ENCODE data around the gene ITPA.
A peak's percentile ranks its signal among the peaks of the same experiment; 100 is the strongest.

The ITPA gene

GRCh38 chr20:3209257-3209945 lies at the start of gene ITPA:
Gene ITPA, plus strand, starts transcription at chr20:3209498. Its CDS starts 54 bp downstream, at chr20:3209552.
- peak within 1 kb of the TSS; percentile 78 for H3K27ac ChIP-seq
- TF ChIP-seq, protein P1, sequence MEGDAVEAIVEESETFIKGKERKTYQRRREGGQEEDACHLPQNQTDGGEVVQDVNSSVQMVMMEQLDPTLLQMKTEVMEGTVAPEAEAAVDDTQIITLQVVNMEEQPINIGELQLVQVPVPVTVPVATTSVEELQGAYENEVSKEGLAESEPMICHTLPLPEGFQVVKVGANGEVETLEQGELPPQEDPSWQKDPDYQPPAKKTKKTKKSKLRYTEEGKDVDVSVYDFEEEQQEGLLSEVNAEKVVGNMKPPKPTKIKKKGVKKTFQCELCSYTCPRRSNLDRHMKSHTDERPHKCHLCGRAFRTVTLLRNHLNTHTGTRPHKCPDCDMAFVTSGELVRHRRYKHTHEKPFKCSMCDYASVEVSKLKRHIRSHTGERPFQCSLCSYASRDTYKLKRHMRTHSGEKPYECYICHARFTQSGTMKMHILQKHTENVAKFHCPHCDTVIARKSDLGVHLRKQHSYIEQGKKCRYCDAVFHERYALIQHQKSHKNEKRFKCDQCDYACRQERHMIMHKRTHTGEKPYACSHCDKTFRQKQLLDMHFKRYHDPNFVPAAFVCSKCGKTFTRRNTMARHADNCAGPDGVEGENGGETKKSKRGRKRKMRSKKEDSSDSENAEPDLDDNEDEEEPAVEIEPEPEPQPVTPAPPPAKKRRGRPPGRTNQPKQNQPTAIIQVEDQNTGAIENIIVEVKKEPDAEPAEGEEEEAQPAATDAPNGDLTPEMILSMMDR (IDR thresholded peaks at IDR 0.05): no peak
- TF ChIP-seq ZFX (IDR thresholded peaks at IDR 0.05; ENCODE audit: borderline replicate concordance): no peak

GRCh38 chr20:3160418-3160817 lies 48.9 kb upstream of the ITPA start:
- TF ChIP-seq, protein P1 (IDR thresholded peaks at IDR 0.05): no peak
- TF ChIP-seq ZFX (IDR thresholded peaks at IDR 0.05; ENCODE audit: borderline replicate concordance): no peak
- H3K27ac ChIP-seq: peak overlapping the region; percentile 81

DNA sequence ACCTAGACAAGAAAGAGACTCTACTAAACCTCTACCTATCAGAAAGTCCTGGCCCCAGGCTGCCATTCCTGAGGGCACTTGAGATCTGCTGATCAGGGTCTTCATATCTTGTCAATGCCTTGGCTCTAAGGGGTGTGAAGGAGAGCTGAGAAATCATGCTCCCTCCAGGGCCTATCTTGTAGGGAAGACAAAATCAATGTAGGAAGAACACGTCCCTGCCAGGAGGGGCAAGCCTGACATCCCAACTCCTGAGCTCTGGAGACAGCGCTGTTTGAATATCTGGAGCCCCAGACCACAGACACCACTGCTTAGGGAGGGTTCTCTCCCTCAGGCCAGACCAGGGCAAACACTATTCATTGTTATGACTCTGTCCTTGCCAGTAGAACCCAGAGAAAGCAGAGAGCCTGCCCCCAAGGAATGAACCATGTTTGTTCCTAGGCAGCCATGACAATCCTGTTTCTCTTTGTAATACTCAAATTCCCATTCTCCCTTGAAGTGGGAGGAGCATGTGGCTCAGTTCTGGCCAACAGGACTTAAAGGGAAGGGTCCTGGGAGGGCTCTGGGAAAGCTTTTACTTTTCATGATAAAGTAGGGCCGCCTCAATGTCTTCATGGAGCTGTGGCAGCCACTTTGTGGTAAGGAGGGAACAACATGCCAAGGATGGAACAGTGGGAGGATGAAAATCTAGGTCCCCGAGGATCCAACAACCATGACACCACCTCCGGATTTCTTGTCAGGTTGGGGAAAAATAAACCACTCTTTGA lies 47.8 kb upstream of the ITPA start:
- TF ChIP-seq, protein P1 (IDR thresholded peaks at IDR 0.05): no peak
- no peak for TF ChIP-seq ZFX (IDR thresholded peaks at IDR 0.05; ENCODE audit: borderline replicate concordance)
- H3K27ac ChIP-seq: no peak overlapping the region

DNA sequence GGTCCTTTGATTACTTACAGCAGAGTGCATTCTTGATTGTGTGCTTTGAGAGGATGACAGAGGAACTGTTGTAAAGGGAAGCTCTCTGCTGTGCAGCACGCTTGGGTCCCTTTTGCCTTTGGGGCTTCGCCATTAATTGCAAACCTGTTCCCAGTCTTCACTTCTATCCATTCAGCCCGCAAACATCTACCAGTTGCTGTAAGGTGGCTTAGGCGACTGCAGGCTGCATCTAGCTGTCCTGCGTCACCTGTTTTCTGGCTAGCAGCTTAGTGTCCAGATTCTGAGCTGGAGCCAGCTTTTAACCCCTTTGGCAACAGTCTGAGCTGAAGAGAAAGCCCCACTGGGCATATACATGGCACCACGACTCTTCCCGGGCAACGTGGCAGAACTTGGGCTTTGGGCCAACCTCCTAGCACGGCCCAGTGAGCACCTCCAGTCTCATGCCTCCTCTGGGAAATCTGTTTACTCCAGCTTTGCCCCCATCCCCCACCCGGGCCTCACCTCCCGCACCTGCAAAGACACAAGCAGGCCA lies 47.2 kb upstream of the ITPA start:
- H3K27ac ChIP-seq: no peak overlapping the region
- TF ChIP-seq, protein P1 (IDR thresholded peaks at IDR 0.05): no peak
- no peak for TF ChIP-seq ZFX (IDR thresholded peaks at IDR 0.05; ENCODE audit: borderline replicate concordance)

GRCh38 chr20:3163099-3164042 lies 45.9 kb upstream of the ITPA start:
- TF ChIP-seq, protein P1 (IDR thresholded peaks at IDR 0.05): no peak
- no peak for TF ChIP-seq ZFX (IDR thresholded peaks at IDR 0.05; ENCODE audit: borderline replicate concordance)

DNA sequence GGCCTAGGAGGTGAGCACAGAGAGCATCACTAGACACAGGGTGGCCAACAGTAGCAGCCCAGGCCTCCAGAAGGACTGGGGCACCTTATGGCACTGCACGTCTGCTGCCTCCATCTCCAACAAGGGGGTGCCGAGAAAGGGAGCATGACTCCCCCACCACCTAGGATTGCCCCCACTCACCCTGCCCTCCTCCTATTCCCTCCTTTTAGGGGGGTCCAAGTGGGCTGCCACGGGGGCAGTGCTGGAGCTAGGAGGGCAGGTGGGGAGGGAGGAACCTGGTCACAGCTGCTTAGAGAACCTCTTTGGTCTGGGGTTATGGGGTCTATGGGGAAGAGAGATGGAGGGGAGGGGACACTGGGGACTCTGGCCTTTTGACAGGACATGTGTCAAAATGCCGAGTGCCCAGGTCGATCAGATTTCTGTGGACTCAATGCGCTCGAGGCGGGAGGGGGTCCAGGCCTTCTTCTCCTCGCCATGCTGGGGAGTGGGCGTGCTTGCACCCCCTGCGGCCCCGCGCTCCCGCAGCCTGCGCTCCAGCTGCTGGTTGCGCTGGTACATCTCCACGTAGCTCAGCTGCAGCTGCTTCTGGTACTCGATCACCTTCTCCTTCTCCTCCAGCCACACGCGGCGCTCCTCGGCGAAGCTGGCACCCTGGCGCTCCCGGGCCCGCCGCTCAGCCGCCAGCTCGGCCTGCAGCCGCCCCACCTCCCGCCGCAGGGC lies 45.1 kb upstream of the ITPA start:
- TF ChIP-seq, protein P1 (IDR thresholded peaks at IDR 0.05): no peak
- no peak for TF ChIP-seq ZFX (IDR thresholded peaks at IDR 0.05; ENCODE audit: borderline replicate concordance)
- no peak overlapping the region for H3K27ac ChIP-seq

More at GRCh38 chr20:3163099-3164042, 45.9 kb upstream of the ITPA start:
- no peak overlapping the region for H3K27ac ChIP-seq
